GM13977 (cell line): ENCODE results near the gene TBL1X.

ENCODE experiments used
- DNase-seq: peaks from one replicate; pipeline ENCODE4 v3.0.0; 2012; ENCODE audit warnings: low spot score
- CTCF ChIP-seq: IDR thresholded peaks from 2 replicates; pipeline ENCODE4 v1.5.1; 2012; ENCODE audit warnings: mild to moderate bottlenecking, control low read depth; ENCODE audit not compliant: insufficient read depth; ENCODE audit errors: extremely low read depth, missing control alignments
- in situ Hi-C: fragments of 300-500 bp; cut with MboI; formaldehyde crosslinking; loops from one replicate; pipeline ENCODE4 v1.12.0; 2022; ENCODE audit warnings: low sequenced_read_pairs, low pct_unique_long_range_greater_than_20kb, mixed read lengths, inconsistent platforms; ENCODE audit not compliant: unreplicated experiment

TBL1X gene

GRCh38 chrX:9619133-9619532 is 154.3 kb downstream of the TBL1X start:
- no peak for DNase-seq
- TF ChIP-seq CTCF: no peak
- in situ Hi-C loops: no loop called here

GRCh38 chrX:9619581-9619980 is 154.7 kb downstream of the TBL1X start:
- TF ChIP-seq CTCF: no peak
- no peak for DNase-seq
- in situ Hi-C loops: no loop called here

DNA sequence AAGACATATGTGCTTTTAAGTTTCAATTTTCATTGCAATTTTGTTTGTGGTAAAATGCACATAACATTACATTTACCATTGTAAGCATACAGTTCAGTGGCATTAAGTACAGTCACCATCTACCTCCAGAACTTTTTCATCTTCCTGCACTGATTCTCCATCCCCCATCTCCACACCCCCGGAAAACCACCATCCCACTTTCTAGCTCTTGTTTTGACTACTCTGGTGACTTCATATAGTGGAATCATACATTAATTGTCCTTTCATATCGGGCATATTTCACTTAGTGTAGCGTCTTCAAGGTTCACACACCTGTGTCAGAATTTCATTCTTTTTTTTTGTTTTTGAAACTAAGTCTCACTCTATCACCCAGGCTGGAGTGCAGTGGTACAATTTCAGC is 157.3 kb downstream of the TBL1X start:
- no peak for DNase-seq
- no peak for TF ChIP-seq CTCF
- in situ Hi-C loops: no loop called here

DNA sequence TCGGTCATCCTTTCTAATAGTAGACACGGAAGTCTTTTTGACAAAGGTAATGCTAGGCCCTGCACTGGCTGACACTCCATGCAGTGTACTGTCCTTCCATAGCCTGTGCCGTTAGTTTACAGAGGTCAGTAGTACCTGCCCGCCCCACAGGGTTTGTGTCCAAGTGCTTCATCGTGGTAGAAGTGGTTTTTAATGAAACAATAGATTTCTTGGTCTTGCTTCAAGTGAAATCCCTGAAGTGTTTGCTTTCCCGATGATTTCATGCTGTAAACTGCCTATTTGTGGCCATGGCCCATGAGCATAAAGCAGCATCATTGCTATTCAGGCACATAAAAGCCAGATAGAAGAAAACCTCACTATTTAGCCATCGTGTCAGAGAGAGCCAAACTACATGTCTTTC is 161.5 kb downstream of the TBL1X start:
- no peak for DNase-seq
- in situ Hi-C loops: no loop called here
- no peak for TF ChIP-seq CTCF

GRCh38 chrX:9627922-9628321 is 163.1 kb downstream of the TBL1X start:
- no peak for DNase-seq
- no peak for TF ChIP-seq CTCF
- in situ Hi-C loops: no loop called here

GRCh38 chrX:9628779-9629493 is 164.1 kb downstream of the TBL1X start:
- no peak for DNase-seq
- in situ Hi-C loops: no loop called here
- no peak for TF ChIP-seq CTCF
